SJCRH30 (cell line): ENCODE data around the gene CFAP45. TPM values are rescaled to one million over a fixed set of nuclear protein-coding genes. Genes with fewer than 3 reads are reported as not detected.

ENCODE experiments used
- DNase-seq, 2 experiments: peaks; one replicate each; pipeline ENCODE4 v3.0.0-alpha.2; 2015 to 2020
- H3K27ac ChIP-seq: fragments of 250-450 bp; sonication (Bioruptor Pico); 2 replicates; pipeline ENCODE4 v1.5.1; 2020; ENCODE audit warnings: mild to moderate bottlenecking, moderate library complexity
- H3K27me3 ChIP-seq: fragments of 250-450 bp; sonication (Bioruptor Pico); 2 replicates; pipeline ENCODE4 v1.5.1; 2020; ENCODE audit warnings: mild to moderate bottlenecking, moderate library complexity
- H3K36me3 ChIP-seq: fragments of 250-450 bp; sonication (Bioruptor Pico); 2 replicates; pipeline ENCODE4 v1.5.1; 2020; ENCODE audit warnings: mild to moderate bottlenecking, moderate library complexity
- H3K4me1 ChIP-seq: fragments of 250-450 bp; sonication (Bioruptor Pico); 2 replicates; pipeline ENCODE4 v1.5.1; 2020; ENCODE audit warnings: mild to moderate bottlenecking, moderate library complexity
- H3K4me3 ChIP-seq: fragments of 250-450 bp; sonication (Bioruptor Pico); 2 replicates; pipeline ENCODE4 v1.5.1; 2020; ENCODE audit warnings: mild to moderate bottlenecking, moderate library complexity
- H3K9me3 ChIP-seq: fragments of 250-450 bp; sonication (Bioruptor Pico); replicated peaks from 2 replicates; pipeline ENCODE4 v1.5.1; 2020; ENCODE audit warnings: mild to moderate bottlenecking, moderate library complexity
- total RNA-seq: library from RNA; depleted of rRNA; stranded (reverse); fragments of >200 nt; shearing (Covaris generic); gene quantifications from 2 replicates; pipeline ENCODE4 v1.2.3, GENCODE V29; 2014

CFAP45 gene
- total RNA-seq, 1 experiment from 2014 or later: 0.42 TPM

DNA sequence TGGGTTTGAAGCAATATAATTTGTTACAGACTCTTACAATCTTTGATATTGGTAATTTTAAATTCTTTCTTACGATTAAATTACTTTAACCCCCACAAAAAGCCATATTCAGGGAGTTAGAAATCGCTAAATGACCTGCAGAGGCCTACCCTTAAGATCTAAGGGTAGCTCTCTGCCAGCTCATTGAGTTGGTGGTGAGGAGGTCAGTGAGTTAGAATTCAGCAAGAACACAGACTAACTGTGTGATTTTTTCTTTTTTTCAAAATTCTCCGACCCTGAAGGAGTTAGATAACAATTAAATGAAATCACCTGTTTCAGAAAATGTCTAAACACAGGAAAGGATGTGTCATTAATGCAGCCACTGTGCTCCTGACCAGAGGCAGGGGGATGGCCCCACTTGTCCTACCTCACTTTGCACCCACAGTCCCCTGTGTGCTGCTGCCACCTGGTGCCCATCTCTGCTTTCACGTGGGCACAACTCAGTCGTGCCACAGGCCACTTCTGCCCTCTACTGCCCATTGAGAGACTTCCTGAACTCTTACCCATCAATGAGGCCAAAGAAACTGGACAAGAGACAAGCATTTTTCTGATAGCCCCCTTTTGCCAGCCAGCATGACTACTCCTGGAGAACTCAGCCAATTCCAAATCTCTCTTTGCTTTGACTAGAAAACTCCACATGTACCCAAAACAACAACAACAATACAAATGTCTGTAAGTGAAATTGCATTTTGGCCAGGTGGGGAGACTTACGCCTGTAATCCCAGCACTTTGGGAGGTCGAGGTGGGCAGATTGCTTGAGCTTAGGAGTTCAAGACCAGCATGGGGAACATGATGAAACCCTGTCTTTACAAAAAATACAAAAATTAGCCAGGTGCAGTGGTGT lies 8.4 kb downstream of the CFAP45 start:
- DNase-seq: peak; percentile 50 to 63
- no peak overlapping the region for H3K27ac ChIP-seq
- H3K4me3 ChIP-seq: no peak overlapping the region
- no peaks in the 10 kb centered on the region for H3K36me3 ChIP-seq
- no peaks in the 10 kb centered on the region for H3K27me3 ChIP-seq
- H3K9me3 ChIP-seq: no peaks in the 10 kb centered on the region
- H3K4me1 ChIP-seq: peaks cover 23% of the 10 kb centered on the region

DNA sequence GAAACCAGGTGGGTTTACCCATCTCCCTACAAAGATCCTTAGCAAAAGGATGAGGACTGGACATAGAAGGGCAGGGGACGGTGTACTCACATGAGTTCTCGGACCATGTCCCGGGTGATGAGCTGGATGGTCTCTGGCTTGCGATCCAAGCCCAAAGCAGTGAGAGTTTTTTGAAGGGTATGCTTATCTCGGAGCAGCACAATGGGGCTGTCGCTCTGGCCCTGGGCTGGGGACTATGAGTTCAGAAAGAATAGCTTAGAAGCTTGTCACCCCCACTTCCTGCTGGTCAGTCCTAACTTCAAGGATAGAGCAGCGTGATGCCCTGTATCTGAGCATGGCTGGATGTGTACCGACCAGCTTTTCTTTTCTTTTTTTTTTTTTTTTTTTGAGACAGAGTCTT lies 9.6 kb downstream of the CFAP45 start:
- H3K4me3 ChIP-seq: no peak overlapping the region
- no peak overlapping the region for H3K27ac ChIP-seq
- H3K9me3 ChIP-seq: no peaks in the 10 kb centered on the region
- no peaks in the 10 kb centered on the region for H3K36me3 ChIP-seq
- no peaks in the 10 kb centered on the region for H3K27me3 ChIP-seq
- DNase-seq: no peak
- peaks cover 12% of the 10 kb centered on the region for H3K4me1 ChIP-seq

DNA sequence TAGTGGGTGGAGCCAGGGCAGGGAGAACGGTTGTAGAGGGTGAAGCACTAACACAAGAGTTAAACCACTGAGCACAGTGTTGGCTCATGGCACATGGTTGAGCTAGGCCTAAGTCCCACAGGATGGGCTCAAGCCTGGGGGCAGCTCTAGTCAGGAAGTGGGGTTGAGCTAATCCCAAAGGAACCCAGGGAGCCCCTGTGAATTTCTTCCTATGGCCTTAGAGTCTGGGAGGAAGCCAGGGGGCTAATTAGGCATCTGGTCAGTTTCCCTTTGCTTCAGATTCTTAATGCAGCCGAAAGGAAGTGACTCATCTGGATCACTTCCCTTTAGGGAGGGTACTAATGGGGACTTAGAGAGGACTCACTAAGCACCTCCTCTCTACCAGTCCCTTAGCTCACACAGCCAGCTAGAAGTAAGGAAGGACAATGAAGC lies 10.1 kb downstream of the CFAP45 start:
- Histone ChIP-seq H3K4me3 (no peak overlapping the region), H3K36me3 (no peaks in the 10 kb centered on the region), H3K27ac (no peak overlapping the region; the same call in 1 of the 2 replicates), H3K4me1 (peaks cover 11% of the 10 kb centered on the region), H3K27me3 (no peaks in the 10 kb centered on the region), H3K9me3 (no peaks in the 10 kb centered on the region)
- peak; percentile 41 to 57 for DNase-seq

DNA sequence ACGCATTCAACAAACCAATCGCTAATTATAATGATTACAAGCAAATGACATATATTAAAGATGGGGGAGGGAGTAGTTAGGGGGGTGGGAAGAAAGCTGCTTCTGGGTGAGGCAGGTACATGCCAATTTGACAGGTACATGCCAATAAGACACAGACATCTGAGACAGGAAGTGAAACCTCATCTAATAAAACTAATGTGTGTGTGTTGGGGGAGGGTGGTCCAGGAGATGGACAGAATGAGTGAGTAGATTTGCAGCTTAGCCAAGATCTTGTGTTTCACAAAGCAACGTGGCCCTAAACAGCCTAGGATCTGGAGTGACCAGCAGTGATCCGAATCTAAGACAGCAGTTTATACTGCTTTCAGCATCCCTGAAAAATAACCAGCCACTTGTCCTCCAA lies 10.8 kb downstream of the CFAP45 start:
- Histone ChIP-seq H3K9me3 (no peaks in the 10 kb centered on the region), H3K27ac (no peak overlapping the region), H3K36me3 (no peaks in the 10 kb centered on the region), H3K4me1 (peaks cover 11% of the 10 kb centered on the region), H3K4me3 (no peak overlapping the region), H3K27me3 (no peaks in the 10 kb centered on the region)
- DNase-seq: no peak

DNA sequence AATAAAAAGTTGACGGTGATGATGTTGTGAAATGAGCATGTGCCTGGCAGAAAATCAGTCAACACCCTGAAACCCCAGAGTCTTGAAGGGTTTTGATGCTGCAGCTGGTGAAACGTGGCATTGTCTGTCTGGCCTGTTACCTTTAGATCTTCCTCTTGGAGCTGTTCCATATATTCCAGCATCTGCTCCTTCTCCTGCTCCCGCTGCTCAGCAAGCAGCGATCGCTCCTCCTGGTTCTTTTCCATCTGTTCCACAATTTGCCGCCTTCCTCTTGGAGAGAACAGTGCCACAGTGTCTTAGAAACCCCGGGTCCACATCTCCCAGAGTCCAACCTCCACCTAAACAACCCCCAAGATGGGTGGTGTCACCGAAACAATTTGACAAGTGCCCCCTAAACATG lies 15.7 kb downstream of the CFAP45 start:
- Histone ChIP-seq H3K27me3 (no peaks in the 10 kb centered on the region), H3K9me3 (no peaks in the 10 kb centered on the region; the same call in 1 of the 2 replicates), H3K4me3 (no peak overlapping the region), H3K36me3 (no peaks in the 10 kb centered on the region), H3K4me1 (peaks cover 8% of the 10 kb centered on the region; the same call in 1 of the 2 replicates), H3K27ac (no peak overlapping the region)
- no peak for DNase-seq

DNA sequence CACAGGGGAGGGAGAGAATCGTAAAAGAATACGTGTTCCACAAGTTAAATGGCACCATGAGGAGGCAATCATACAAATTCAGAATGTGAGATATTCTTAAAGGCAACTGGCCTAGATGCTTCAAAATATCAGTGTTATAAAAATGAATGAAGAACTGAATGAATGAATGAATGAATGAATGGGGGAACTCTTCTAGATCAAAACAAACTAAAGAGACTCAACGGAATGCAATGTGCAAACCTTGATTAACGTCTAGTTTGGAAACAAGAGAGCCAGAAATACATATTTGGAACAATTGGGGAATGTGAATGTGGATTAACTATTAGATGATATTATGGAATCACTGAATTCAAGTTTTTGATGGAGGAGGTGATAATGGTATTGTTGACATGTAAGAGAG lies 16.8 kb downstream of the CFAP45 start:
- H3K36me3 ChIP-seq: no peaks in the 10 kb centered on the region
- no peak for DNase-seq
- H3K4me3 ChIP-seq: no peak overlapping the region
- H3K9me3 ChIP-seq: no peaks in the 10 kb centered on the region; the same call in 1 of the 2 replicates
- no peaks in the 10 kb centered on the region for H3K27me3 ChIP-seq
- H3K27ac ChIP-seq: no peak overlapping the region
- peaks cover 8% of the 10 kb centered on the region; the same call in 1 of the 2 replicates for H3K4me1 ChIP-seq

DNA sequence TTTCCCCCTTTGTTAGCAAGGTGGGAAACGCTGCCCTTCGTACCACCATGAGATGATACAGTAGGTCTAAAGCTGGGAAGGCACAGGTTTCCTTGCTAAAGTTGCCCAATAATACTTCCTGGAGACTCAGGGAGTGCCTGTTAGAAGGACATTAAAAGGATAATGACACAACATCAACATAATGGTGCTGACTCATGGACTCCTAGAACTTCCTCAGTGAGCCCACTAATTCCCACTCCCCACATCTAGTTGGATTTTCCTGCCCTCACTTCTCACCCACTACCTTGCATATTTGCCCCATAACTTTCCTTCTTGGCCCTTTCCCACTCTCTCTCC lies 17.5 kb downstream of the CFAP45 start:
- peaks cover 8% of the 10 kb centered on the region; the same call in 1 of the 2 replicates for H3K4me1 ChIP-seq
- DNase-seq: no peak
- H3K4me3 ChIP-seq: no peak overlapping the region
- H3K9me3 ChIP-seq: no peaks in the 10 kb centered on the region; the same call in 1 of the 2 replicates
- no peak overlapping the region for H3K27ac ChIP-seq
- H3K36me3 ChIP-seq: no peaks in the 10 kb centered on the region
- no peaks in the 10 kb centered on the region for H3K27me3 ChIP-seq

DNA sequence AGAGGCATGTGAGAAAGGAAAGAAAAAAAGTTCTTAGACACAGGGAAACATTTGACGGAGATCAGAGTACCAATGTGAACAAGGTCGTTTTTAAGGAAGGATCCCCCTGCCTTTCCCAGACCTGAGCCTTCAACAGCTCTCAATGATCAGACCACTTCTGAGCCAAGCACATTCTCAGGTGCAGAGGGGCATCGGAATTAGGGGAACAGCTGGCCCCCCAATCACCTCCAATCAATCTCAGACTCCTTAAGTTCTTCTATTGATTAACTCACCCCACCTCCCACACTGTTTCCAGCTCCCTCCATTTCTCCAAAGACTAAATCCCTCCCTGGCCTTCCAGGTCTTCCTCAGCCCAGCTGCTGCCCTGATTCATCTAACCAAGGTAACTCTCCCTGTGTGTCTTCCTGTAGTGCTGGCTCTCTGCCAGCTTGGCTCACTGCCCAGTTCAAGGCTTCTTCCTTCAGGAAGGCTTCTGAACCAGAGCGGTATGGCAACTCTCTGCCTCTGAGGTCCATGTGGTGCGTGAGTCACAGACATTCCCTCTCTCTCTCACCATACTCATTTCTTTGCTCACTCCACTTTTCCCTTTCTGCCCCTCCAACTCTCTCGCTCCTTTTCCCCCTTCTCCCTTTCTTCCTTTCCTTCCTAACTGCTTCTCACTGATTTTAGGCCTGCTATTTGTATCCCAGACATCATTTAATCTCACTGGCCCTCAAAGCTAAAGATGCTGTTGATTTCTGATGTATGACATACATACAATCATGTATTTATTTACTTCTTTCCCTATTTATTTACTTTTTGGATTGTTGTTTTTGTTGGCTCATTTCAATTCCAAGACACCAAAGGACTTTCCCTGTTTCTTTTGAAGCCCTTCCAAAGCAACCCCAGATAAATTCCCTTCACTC lies 18.1 kb downstream of the CFAP45 start:
- peak; percentile 75 to 81 for DNase-seq
- no peak overlapping the region for H3K27ac ChIP-seq

DNA sequence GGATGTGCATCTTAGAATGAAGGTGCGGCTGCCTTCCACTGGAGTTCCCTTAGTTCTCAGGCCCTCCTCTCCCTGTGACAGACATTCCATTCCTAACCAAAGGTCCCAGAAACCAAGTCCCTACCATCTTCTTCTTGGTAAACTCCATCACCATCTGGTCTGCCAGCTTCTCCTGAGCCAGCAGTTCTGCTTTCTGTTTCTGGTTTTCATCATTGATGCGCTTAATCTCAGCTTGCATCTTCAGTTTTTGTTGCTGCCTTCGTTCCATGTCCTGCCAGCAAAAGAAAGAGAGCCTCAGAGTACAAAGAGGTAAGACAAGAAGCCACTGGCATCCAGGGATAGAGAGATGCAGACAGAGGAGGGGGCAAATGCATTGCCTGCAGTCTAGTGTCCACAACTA lies 19.5 kb downstream of the CFAP45 start:
- Histone ChIP-seq H3K4me3 (no peak overlapping the region), H3K27me3 (no peaks in the 10 kb centered on the region), H3K27ac (no peak overlapping the region), H3K4me1 (peaks cover 8% of the 10 kb centered on the region; the same call in 1 of the 2 replicates), H3K9me3 (no peaks in the 10 kb centered on the region; the same call in 1 of the 2 replicates), H3K36me3 (no peaks in the 10 kb centered on the region)
- no peak for DNase-seq

More for the DNA sequence above, 18.1 kb downstream of the CFAP45 start:
- Histone ChIP-seq H3K27me3 (no peaks in the 10 kb centered on the region), H3K4me3 (no peak overlapping the region), H3K36me3 (no peaks in the 10 kb centered on the region), H3K9me3 (no peaks in the 10 kb centered on the region; the same call in 1 of the 2 replicates), H3K4me1 (peaks cover 8% of the 10 kb centered on the region; the same call in 1 of the 2 replicates)

DNA sequence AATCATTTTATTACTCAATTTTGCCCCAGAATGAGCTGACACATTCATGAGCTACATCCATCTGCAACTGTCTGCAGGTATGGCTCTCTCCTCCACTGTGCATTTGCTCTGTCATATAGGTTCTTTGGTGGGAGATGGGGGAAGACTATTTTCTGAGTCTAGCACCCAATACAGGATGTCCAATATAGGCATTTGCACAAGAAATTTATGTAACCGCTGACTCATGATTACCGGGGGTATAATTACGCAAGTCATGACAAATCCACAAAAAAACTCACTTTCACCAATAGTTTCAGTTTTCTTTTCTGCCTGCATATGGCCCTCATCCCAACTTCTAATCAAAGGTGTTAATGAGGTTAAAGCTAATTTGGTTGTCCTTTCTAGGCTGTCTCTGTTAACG lies 20.0 kb downstream of the CFAP45 start:
- Histone ChIP-seq H3K27me3 (no peaks in the 10 kb centered on the region), H3K27ac (no peak overlapping the region), H3K36me3 (no peaks in the 10 kb centered on the region), H3K4me3 (no peak overlapping the region), H3K4me1 (peaks cover 8% of the 10 kb centered on the region; the same call in 1 of the 2 replicates), H3K9me3 (no peaks in the 10 kb centered on the region; the same call in 1 of the 2 replicates)
- DNase-seq: no peak

DNA sequence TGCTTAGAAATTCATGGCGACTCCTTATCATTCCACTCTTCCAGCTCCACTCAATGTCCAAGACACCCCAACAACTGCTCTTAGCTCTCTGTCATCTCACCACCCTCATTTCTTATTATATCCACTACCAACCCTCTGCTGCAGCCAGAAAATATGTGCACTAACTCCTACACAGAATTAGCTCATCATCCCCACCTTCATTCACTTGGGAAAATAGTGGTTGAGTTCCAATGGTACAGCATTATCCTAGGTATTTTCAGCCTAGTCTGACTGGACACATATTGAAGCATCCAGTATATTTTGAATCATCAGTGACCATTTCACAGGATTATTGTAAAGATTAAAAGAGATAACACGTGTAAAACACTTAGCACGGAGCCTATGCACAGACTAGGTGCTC lies 20.8 kb downstream of the CFAP45 start:
- H3K27ac ChIP-seq: no peak overlapping the region
- 0 out of 2 replicates have a peak, but pooled peaks cover 5% of the 10 kb centered on the region for H3K27me3 ChIP-seq
- H3K4me3 ChIP-seq: no peak overlapping the region
- H3K36me3 ChIP-seq: no peaks in the 10 kb centered on the region
- DNase-seq: no peak
- H3K4me1 ChIP-seq: peaks cover 8% of the 10 kb centered on the region; the same call in 1 of the 2 replicates
- H3K9me3 ChIP-seq: no peaks in the 10 kb centered on the region; the same call in 1 of the 2 replicates

DNA sequence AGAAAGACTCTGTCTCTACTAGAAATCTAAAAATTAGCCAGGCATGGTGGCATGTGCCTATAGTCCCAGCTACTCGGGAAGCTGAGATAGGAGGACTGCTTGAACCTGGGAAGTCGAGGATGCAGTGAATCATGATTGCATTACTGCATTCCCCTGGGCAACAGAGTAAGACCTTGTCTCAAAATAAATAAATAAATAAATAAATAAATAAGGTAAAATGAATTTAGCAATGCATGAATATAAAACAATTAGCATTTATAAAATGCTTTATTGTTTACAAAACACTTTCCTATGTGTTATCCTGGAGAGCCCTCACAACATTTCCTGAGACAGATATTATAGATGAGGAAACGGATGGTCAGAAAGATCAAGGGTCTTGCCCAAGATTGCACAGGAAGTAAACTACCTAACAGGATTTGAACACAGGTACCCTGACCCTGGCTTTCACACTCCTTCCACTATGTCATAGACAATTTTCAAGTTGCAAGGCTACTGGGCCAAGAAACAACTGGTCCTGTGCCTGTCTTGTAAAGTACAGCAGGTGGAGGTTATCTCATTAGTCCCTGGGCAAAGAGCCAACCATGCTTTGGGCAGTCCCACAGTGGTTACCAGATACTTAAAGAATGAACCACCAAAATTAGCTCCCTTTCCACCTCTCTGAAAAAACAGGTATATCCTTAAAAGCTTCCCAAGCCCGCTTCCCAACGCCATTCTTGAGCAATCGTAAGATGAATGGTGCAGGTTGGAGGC lies 22.1 kb downstream of the CFAP45 start:
- no peaks in the 10 kb centered on the region for H3K36me3 ChIP-seq

DNA sequence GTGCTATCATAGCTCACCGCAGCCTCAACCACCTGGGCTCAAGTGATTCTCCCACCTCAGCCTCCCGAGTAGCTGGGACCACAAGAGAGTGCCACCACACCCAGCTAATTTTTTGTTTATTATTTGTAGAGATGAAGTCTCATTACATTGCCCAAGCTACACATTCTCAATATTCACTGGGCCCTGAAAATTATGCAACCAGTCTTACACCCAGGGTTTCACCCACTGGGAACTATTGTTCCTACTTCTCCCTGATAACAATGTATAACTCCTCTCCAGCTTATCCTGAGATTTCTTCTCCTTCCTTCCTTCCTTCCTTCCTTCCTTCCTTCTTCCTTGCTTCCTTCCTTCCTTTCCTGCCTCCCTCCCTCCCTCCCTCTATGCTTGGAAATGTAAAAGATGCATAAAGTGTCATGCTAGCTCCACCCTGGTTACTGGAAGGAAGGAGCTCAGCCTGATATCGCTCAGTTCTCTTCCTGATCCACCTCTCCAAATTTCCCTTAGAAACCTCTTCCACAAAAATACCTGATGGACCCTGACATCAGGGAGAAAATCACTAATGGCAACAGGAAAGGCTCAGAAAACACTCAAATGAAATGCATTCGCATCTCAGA lies 26.3 kb downstream of the CFAP45 start:
- no peaks in the 10 kb centered on the region for H3K4me1 ChIP-seq
- 0 out of 2 replicates have a peak, but pooled peaks cover 5% of the 10 kb centered on the region for H3K27me3 ChIP-seq
- no peak for DNase-seq
- no peak overlapping the region for H3K27ac ChIP-seq
- H3K4me3 ChIP-seq: no peak overlapping the region
- H3K9me3 ChIP-seq: no peaks in the 10 kb centered on the region
- no peaks in the 10 kb centered on the region for H3K36me3 ChIP-seq

More for the DNA sequence above, 22.1 kb downstream of the CFAP45 start:
- DNase-seq: peak; percentile 22 to 52
- Histone ChIP-seq H3K9me3 (no peaks in the 10 kb centered on the region; the same call in 1 of the 2 replicates), H3K27ac (no peak overlapping the region), H3K4me1 (peaks cover 8% of the 10 kb centered on the region; the same call in 1 of the 2 replicates), H3K4me3 (no peak overlapping the region), H3K27me3 (0 out of 2 replicates have a peak, but pooled peaks cover 5% of the 10 kb centered on the region)

DNA sequence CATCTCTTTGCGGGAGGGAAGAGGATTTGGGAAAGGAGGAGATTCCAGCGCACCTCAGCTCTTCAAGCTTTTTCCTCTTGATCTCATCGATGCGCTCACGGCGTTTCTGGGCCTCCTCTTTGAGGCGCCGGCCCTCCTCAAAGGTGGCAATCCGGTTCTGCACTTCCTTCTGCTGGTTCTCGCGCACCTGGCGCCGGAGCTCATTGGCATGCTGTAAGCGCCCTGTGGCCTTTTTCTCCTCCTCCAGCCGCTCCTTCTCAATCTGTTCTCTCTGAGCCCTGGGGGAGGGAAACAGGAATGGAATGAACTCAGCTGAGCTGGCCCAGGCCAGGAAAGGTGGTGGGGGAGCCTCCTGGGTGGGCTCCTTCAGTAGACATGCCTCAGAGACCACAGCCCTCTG lies 27.1 kb downstream of the CFAP45 start:
- H3K4me3 ChIP-seq: no peak overlapping the region
- no peaks in the 10 kb centered on the region for H3K9me3 ChIP-seq
- no peak for DNase-seq
- H3K4me1 ChIP-seq: no peaks in the 10 kb centered on the region
- 0 out of 2 replicates have a peak, but pooled peaks cover 5% of the 10 kb centered on the region for H3K27me3 ChIP-seq
- H3K27ac ChIP-seq: no peak overlapping the region
- H3K36me3 ChIP-seq: no peaks in the 10 kb centered on the region
